Progenitor cell of endocrine pancreas (in vitro differentiated cells): ENCODE data around the gene SMIM35. TPM values are rescaled to one million over a fixed set of nuclear protein-coding genes. Genes with fewer than 3 reads are reported as not detected.

ENCODE experiments used
- DNase-seq: peaks from one replicate; pipeline ENCODE4 v3.0.0; 2021; ENCODE audit warnings: low spot score; ENCODE audit not compliant: unreplicated experiment
- H3K27ac Mint-ChIP-seq: 2 replicates; pipeline ENCODE4 v1.8.0; 2021; ENCODE audit warnings: mild to moderate bottlenecking, moderate library complexity, mixed read lengths
- H3K27me3 Mint-ChIP-seq: 2 replicates; pipeline ENCODE4 v1.8.0; 2021; ENCODE audit warnings: mixed read lengths
- H3K36me3 Mint-ChIP-seq: 2 replicates; pipeline ENCODE4 v1.8.0; 2022; ENCODE audit warnings: mixed read lengths; ENCODE audit not compliant: insufficient read depth
- H3K4me1 Mint-ChIP-seq: 2 replicates; pipeline ENCODE4 v1.8.0; 2021; ENCODE audit warnings: low read depth, mixed read lengths
- H3K4me3 Mint-ChIP-seq: 2 replicates; pipeline ENCODE4 v1.8.0; 2021; ENCODE audit warnings: low read depth, mild to moderate bottlenecking, moderate library complexity, mixed read lengths
- H3K9me3 Mint-ChIP-seq: 2 replicates; pipeline ENCODE4 v1.8.0; 2021; ENCODE audit warnings: low read depth, mixed read lengths
- CTCF ChIP-seq: fragments of 200-600 bp; sonication (generic); IDR thresholded peaks from one replicate; pipeline ENCODE4 v1.5.0; 2021; ENCODE audit warnings: antibody characterized with exemption, mild to moderate bottlenecking; ENCODE audit not compliant: unreplicated experiment
- total RNA-seq: library from RNA; stranded (reverse); gene quantifications from 2 replicates; pipeline ENCODE4 v1.2.1, GENCODE V29; 2021

The SMIM35 gene
- total RNA-seq, 1 donor from 2014 or later = not detected

- H3K27me3 Mint-ChIP-seq = peaks cover 24% of the 10 kb centered on the region
- H3K4me3 Mint-ChIP-seq = no peak overlapping the region
- no peak for DNase-seq
- no peaks in the 10 kb centered on the region for H3K36me3 Mint-ChIP-seq
- no peaks in the 10 kb centered on the region for H3K4me1 Mint-ChIP-seq
- peaks cover 6% of the 10 kb centered on the region for H3K9me3 Mint-ChIP-seq
- no peak overlapping the region for H3K27ac Mint-ChIP-seq
- TF ChIP-seq CTCF = no peak
Measured at GRCh38 chr11:118018401-118018800, 68.4 kb downstream of the SMIM35 start.

- no peak overlapping the region for H3K27ac Mint-ChIP-seq
- peaks cover 24% of the 10 kb centered on the region for H3K27me3 Mint-ChIP-seq
- no peak overlapping the region for H3K4me3 Mint-ChIP-seq
- no peak for TF ChIP-seq CTCF
- peaks cover 6% of the 10 kb centered on the region for H3K9me3 Mint-ChIP-seq
- H3K36me3 Mint-ChIP-seq = no peaks in the 10 kb centered on the region
- H3K4me1 Mint-ChIP-seq = no peaks in the 10 kb centered on the region
- DNase-seq = no peak
Measured at GRCh38 chr11:118017631-118018315, 69.0 kb downstream of the SMIM35 start.

GRCh38 chr11:118017111-118017510 lies 69.7 kb downstream of the SMIM35 start:
- Mint-ChIP-seq H3K4me3 (no peak overlapping the region), H3K9me3 (peaks cover 6% of the 10 kb centered on the region), H3K4me1 (no peaks in the 10 kb centered on the region), H3K27ac (no peak overlapping the region), H3K36me3 (no peaks in the 10 kb centered on the region), H3K27me3 (peaks cover 24% of the 10 kb centered on the region)
- TF ChIP-seq CTCF = no peak
- DNase-seq = no peak

GRCh38 chr11:118016104-118016503 lies 70.7 kb downstream of the SMIM35 start:
- DNase-seq = no peak
- peaks cover 6% of the 10 kb centered on the region for H3K9me3 Mint-ChIP-seq
- H3K27ac Mint-ChIP-seq = no peak overlapping the region
- peaks cover 24% of the 10 kb centered on the region for H3K27me3 Mint-ChIP-seq
- H3K4me1 Mint-ChIP-seq = no peaks in the 10 kb centered on the region
- H3K4me3 Mint-ChIP-seq = no peak overlapping the region
- no peaks in the 10 kb centered on the region for H3K36me3 Mint-ChIP-seq
- TF ChIP-seq CTCF = no peak

GRCh38 chr11:118015385-118015841 lies 71.3 kb downstream of the SMIM35 start:
- Mint-ChIP-seq H3K27me3 (peaks cover 24% of the 10 kb centered on the region), H3K4me3 (no peak overlapping the region), H3K4me1 (no peaks in the 10 kb centered on the region), H3K9me3 (peaks cover 3% of the 10 kb centered on the region), H3K36me3 (no peaks in the 10 kb centered on the region), H3K27ac (no peak overlapping the region)
- no peak for TF ChIP-seq CTCF
- DNase-seq = no peak
